H1 (cell line): ENCODE measurements around the gene NADSYN1. TPM values are rescaled to one million over a fixed set of nuclear protein-coding genes. Genes with fewer than 3 reads are reported as not detected.

ENCODE experiments used
- E2F6 ChIP-seq: IDR thresholded peaks from 2 replicates; pipeline ENCODE4 v1.6.1; 2012; ENCODE audit warnings: inconsistent platforms
- FOSL1 ChIP-seq: IDR thresholded peaks from 2 replicates; pipeline ENCODE4 v1.6.1; 2011; ENCODE audit warnings: mild to moderate bottlenecking, low read depth, low read length, moderate library complexity; ENCODE audit not compliant: insufficient read depth
- NANOG ChIP-seq: IDR thresholded peaks from 2 replicates; pipeline ENCODE4 v1.6.1; 2011; ENCODE audit warnings: low read length, low read depth, mild to moderate bottlenecking, inconsistent platforms; ENCODE audit not compliant: insufficient read depth, poor library complexity, severe bottlenecking
- NRF1 ChIP-seq: IDR thresholded peaks from 2 replicates; pipeline ENCODE4 v1.6.1; 2011; ENCODE audit warnings: mild to moderate bottlenecking, low read depth, low read length, improper control_type of control experiment
- polyA plus RNA-seq, 7 experiments: library from polyadenylated mRNA; depleted of rRNA in 3 of 7; stranded (reverse) in 5 of 7; unstranded in 2 of 7; fragments of >200 nt in 5 of 7; fragments of 200-250 nt in 2 of 7; gene quantifications; 1 replicate in 5 of 7; 2 replicates in 1 of 7; 4 replicates in 1 of 7; pipeline versions ENCODE4 v1.2.1 to v1.2.3, GENCODE V29; 2011 to 2013; ENCODE audit warnings: missing spikeins in 2 of 7, mixed read lengths in 2 of 7
- total RNA-seq: library from RNA; stranded (reverse); fragmentation: NEBNext Ultra II Directional; extraction: Animal tissue kit (Norgen Biotek cat#: 25700); gene quantifications from 2 replicates; pipeline ENCODE4 v1.2.1, GENCODE V29; 2021

NADSYN1 gene
- total and polyA plus RNA-seq, 2 of the 8 experiments (the other 6 are each of a cell fraction or from before 2014, with no cell fraction given), result 38.3 to 38.6 TPM

GRCh38 chr11:71518506-71519471 lies 65.8 kb downstream of the NADSYN1 start (continued):
- no peak for TF ChIP-seq NANOG
- no peak for TF ChIP-seq NRF1
- TF ChIP-seq FOSL1, result no peak
- TF ChIP-seq E2F6, result no peak
